A673 (cell line): ENCODE data around the gene UCHL1. TPM values are rescaled to one million over a fixed set of nuclear protein-coding genes. Genes with fewer than 3 reads are reported as not detected.

Experiments used
- BruUV-seq: library from RNA; stranded (reverse); fragments of 400-500 nt; replicated peaks from 2 replicates; lab custom pipeline; 2021; lab: Mats Ljungman, UMichigan
- CTCF ChIA-PET: fragments of 300-600 bp; sonication (Branson Sonifier 250); formaldehyde crosslinking; loops from one replicate; lab custom pipeline; 2022; ENCODE audit warnings: antibody characterized with exemption; lab: Charles Lee
- POLR2A ChIA-PET: fragments of 300-600 bp; sonication (Branson Sonifier 250); formaldehyde crosslinking; loops from one replicate; lab custom pipeline; 2022; ENCODE audit warnings: antibody characterized with exemption; ENCODE audit not compliant: low non-redundant PET; lab: Charles Lee
- DNase-seq: peaks from one replicate; pipeline ENCODE4 v3.0.0-alpha.2; 2015; ENCODE audit warnings: low spot score
- H3K27ac ChIP-seq: fragments of 200-600 bp; sonication (generic); 2 replicates; pipeline ENCODE4 v1.5.1; 2016; ENCODE audit warnings: mixed run types, low read depth, mild to moderate bottlenecking, mixed read lengths, antibody characterized with exemption, low read length; ENCODE audit not compliant: poor library complexity, severe bottlenecking
- H3K27me3 ChIP-seq: fragments of 200-600 bp; sonication (generic); replicated peaks from 2 replicates; pipeline ENCODE4 v1.6.1; 2017; ENCODE audit warnings: mixed run types, low read depth, mild to moderate bottlenecking, mixed read lengths, antibody characterized with exemption, low read length; ENCODE audit not compliant: insufficient read depth, poor library complexity
- H3K36me3 ChIP-seq: fragments of 200-600 bp; sonication (generic); 2 replicates; pipeline ENCODE4 v1.6.1; 2016; ENCODE audit warnings: mixed run types, mild to moderate bottlenecking, mixed read lengths, antibody characterized with exemption, low read length; ENCODE audit not compliant: insufficient read depth, poor library complexity, severe bottlenecking
- H3K4me1 ChIP-seq: fragments of 200-600 bp; sonication (generic); 2 replicates; pipeline ENCODE4 v1.6.1; 2017; ENCODE audit warnings: mixed run types, mild to moderate bottlenecking, mixed read lengths, antibody characterized with exemption, low read length; ENCODE audit not compliant: insufficient read depth, poor library complexity, severe bottlenecking
- H3K4me3 ChIP-seq: fragments of 200-600 bp; sonication (generic); 2 replicates; pipeline ENCODE4 v1.5.1; 2016; ENCODE audit warnings: low read depth, mixed run types, mild to moderate bottlenecking, mixed read lengths, low read length; ENCODE audit not compliant: poor library complexity, severe bottlenecking
- H3K9me3 ChIP-seq: fragments of 200-600 bp; sonication (generic); 2 replicates; pipeline ENCODE4 v1.6.1; 2016; ENCODE audit warnings: mixed run types, low read depth, mild to moderate bottlenecking, mixed read lengths, antibody characterized with exemption, low read length; ENCODE audit not compliant: poor library complexity, severe bottlenecking
- CTCF ChIP-seq: fragments of 300-800, 200-600 bp; sonication (generic); conservative IDR thresholded peaks from 2 replicates; pipeline ENCODE4 v1.5.1; 2017; ENCODE audit warnings: low read depth, mild to moderate bottlenecking, antibody characterized with exemption, low read length, moderate library complexity, mixed read lengths
- EZH2 ChIP-seq: fragments of 200-600 bp; sonication (generic); IDR thresholded peaks from 2 replicates; pipeline ENCODE4 v1.6.1; 2017; ENCODE audit warnings: borderline replicate concordance, low read depth, mild to moderate bottlenecking, mixed read lengths, antibody characterized with exemption, low read length; ENCODE audit not compliant: poor library complexity, severe bottlenecking
- intact Hi-C: fragments of 100-400 bp; cut with micrococcal nuclease; formaldehyde crosslinking; loops from one replicate; pipeline ENCODE4 v1.10.0; 2022; ENCODE audit not compliant: unreplicated experiment
- total RNA-seq: library from RNA; stranded (reverse); gene quantifications from 2 replicates; pipeline ENCODE4 v1.2.3, GENCODE V29; 2021

The UCHL1 gene
- total RNA-seq, 1 experiment from 2014 or later, result 959 TPM

GRCh38 chr4:41282366-41282765 lies 25.6 kb downstream of the UCHL1 start:
- no peak for DNase-seq
- BruUV-seq, result no TSS peak
- no peaks in the 10 kb centered on the region for H3K4me1 ChIP-seq
- CTCF ChIA-PET, result interaction anchor here (0.6 kb wide), 1 partner anchor 368 kb away, joined by 3 read pairs; no protein-coding TSS in a partner anchor
- H3K36me3 ChIP-seq, result no peaks in the 10 kb centered on the region
- H3K27ac ChIP-seq, result no peak overlapping the region
- POLR2A ChIA-PET, result no interaction called here
- H3K4me3 ChIP-seq, result no peak overlapping the region
- H3K27me3 ChIP-seq, result no peaks in the 10 kb centered on the region
- no peaks in the 10 kb centered on the region for H3K9me3 ChIP-seq
- TF ChIP-seq CTCF, result no peak
- TF ChIP-seq EZH2, result no peak
- intact Hi-C loops, result no loop called here

GRCh38 chr4:41285202-41285863 lies 28.6 kb downstream of the UCHL1 start:
- H3K4me3 ChIP-seq, result no peak overlapping the region
- no peaks in the 10 kb centered on the region for H3K27me3 ChIP-seq
- intact Hi-C loops, result no loop called here
- TF ChIP-seq EZH2 (no peak), CTCF (no peak)
- no peak overlapping the region for H3K27ac ChIP-seq
- H3K9me3 ChIP-seq, result no peaks in the 10 kb centered on the region
- no peaks in the 10 kb centered on the region for H3K36me3 ChIP-seq
- CTCF ChIA-PET, result interaction anchor here (1.2 kb wide), 1 partner anchor 376 kb away, joined by 4 read pairs; no protein-coding TSS in a partner anchor
- no peaks in the 10 kb centered on the region for H3K4me1 ChIP-seq
- no peak for DNase-seq
- no TSS peak for BruUV-seq
- POLR2A ChIA-PET, result no interaction called here

GRCh38 chr4:41285864-41286235 lies 29.1 kb downstream of the UCHL1 start:
- ChIA-PET CTCF (interaction anchor here (1.2 kb wide), 1 partner anchor 376 kb away, joined by 4 read pairs; no protein-coding TSS in a partner anchor), POLR2A (no interaction called here)
- intact Hi-C loops, result no loop called here
- Histone ChIP-seq H3K9me3 (no peaks in the 10 kb centered on the region), H3K27ac (no peak overlapping the region), H3K4me3 (no peak overlapping the region), H3K4me1 (no peaks in the 10 kb centered on the region), H3K27me3 (no peaks in the 10 kb centered on the region), H3K36me3 (no peaks in the 10 kb centered on the region)
- no peak for DNase-seq
- TF ChIP-seq EZH2 (no peak), CTCF (no peak)
- no TSS peak for BruUV-seq
